ENCODE results near the gene LBX2. TPM values are rescaled to one million over a fixed set of nuclear protein-coding genes. Genes with fewer than 3 reads are reported as not detected.

The LBX2 gene
- total and polyA plus RNA-seq, 10 of the 15 experiments (the other 5 are each of a cell fraction or from before 2014, with no cell fraction given): 0.08 to 4.0 (median 0.27) TPM

- TF ChIP-seq IRF5 (IDR thresholded peaks at IDR 0.05; ENCODE audit: borderline replicate concordance) (no peak), PAX5 (IDR thresholded peaks at IDR 0.05; ENCODE audit: borderline replicate concordance, low read depth, low read length) (no peak)
These were observed 35.0 kb downstream of the LBX2 start (continued) for GRCh38 chr2:74464406-74464805.

- ChIA-PET RAD21 (ENCODE audit: unreplicated experiment) (no interaction called here), POLR2A (interaction anchor here (1.0 kb wide), 1 partner anchor 10 kb away, joined by 3 read pairs; the partner anchor contains the start of gene MRPL53), SMC1A (ENCODE audit: uncharacterized antibody, unreplicated experiment) (no interaction called here), CTCF (interaction anchor here (1.0 kb wide), 1 partner anchor 69 kb away, joined by 3 read pairs; no protein-coding TSS in a partner anchor)
- Histone ChIP-seq H3K4me2 (ENCODE audit: control insufficient read depth, insufficient read depth) (no peak overlapping the region), H2AFZ (ENCODE audit: control insufficient read depth, low read depth, low read length) (no peak overlapping the region), H3K9ac (ENCODE audit: control insufficient read depth, insufficient read depth, low read length) (no peak overlapping the region), H3K27me3 (replicated peaks in 1 of 2; ENCODE audit: control insufficient read depth in 2 of 2, insufficient read depth in 2 of 2, low read length in 1 of 2) (no peaks in the 10 kb centered on the region), H3K9me3 (replicated peaks; ENCODE audit: control insufficient read depth, insufficient read depth, low read length) (no peaks in the 10 kb centered on the region), H3K79me2 (ENCODE audit: control insufficient read depth, insufficient read depth, low read length) (peaks cover 29% of the 10 kb centered on the region), H3K36me3 (ENCODE audit: control insufficient read depth in 2 of 2, insufficient read depth in 2 of 2, low read length in 1 of 2) (peaks cover 2 to 4% of the 10 kb centered on the region in 2 experiments; a peak in 3 of 4 replicates), H3K27ac (ENCODE audit: control insufficient read depth, insufficient read depth) (no peak overlapping the region), H3K4me1 (ENCODE audit: control insufficient read depth, insufficient read depth, low read length) (peaks cover 7% of the 10 kb centered on the region), H3K4me3 (no peak overlapping the region), H4K20me1 (ENCODE audit: control insufficient read depth, insufficient read depth) (no peaks in the 10 kb centered on the region)
- BruUV-seq (replicated peaks): no TSS peak
- 16% methylated on average over 4 of the region's 4 CpGs for WGBS (ENCODE audit: insufficient coverage, insufficient replicate concordance, low lambda C conversion rate, missing lambda C conversion rate)
- FAIRE-seq: no peak
- in situ Hi-C loops (cut with MboI): no loop called here
- DNase-seq (ENCODE audit: low read depth, low spot score): no peak
- intact Hi-C loops (cut with micrococcal nuclease; ENCODE audit: unreplicated experiment): no loop called here
- ATAC-seq: no peak
- TF ChIP-seq ZNF384 (IDR thresholded peaks at IDR 0.05; ENCODE audit: borderline replicate concordance, low read depth, low read length): no peak
- no peak for TF ChIP-seq TCF3 (IDR thresholded peaks at IDR 0.05; ENCODE audit: borderline replicate concordance, insufficient read depth, low read depth, low read length)
- no peak for TF ChIP-seq ASH2L (IDR thresholded peaks at IDR 0.05; ENCODE audit: borderline replicate concordance, low read depth)
- no peak for TF ChIP-seq ATF3 (IDR thresholded peaks at IDR 0.05; ENCODE audit: borderline replicate concordance, extremely low read depth, low read depth, low read length)
- TF ChIP-seq NKRF (conservative IDR thresholded peaks at IDR 0.05): no peak
- no peak for TF ChIP-seq NFYA (IDR thresholded peaks at IDR 0.05; ENCODE audit: borderline replicate concordance, low read depth, low read length)
- TF ChIP-seq BACH1 (IDR thresholded peaks at IDR 0.05; ENCODE audit: borderline replicate concordance): no peak
- TF ChIP-seq BMI1 (IDR thresholded peaks at IDR 0.05; ENCODE audit: borderline replicate concordance): no peak
- no peak for TF ChIP-seq PAX8 (IDR thresholded peaks at IDR 0.05)
- TF ChIP-seq MTA2 (IDR thresholded peaks at IDR 0.05; ENCODE audit: low read depth): no peak
- TF ChIP-seq TCF7 (IDR thresholded peaks at IDR 0.05; ENCODE audit: borderline replicate concordance): no peak
- no peak for TF ChIP-seq KDM1A (IDR thresholded peaks at IDR 0.05; ENCODE audit: borderline replicate concordance)
- no peak for TF ChIP-seq MAX (IDR thresholded peaks at IDR 0.05; ENCODE audit: low read depth, low read length)
- no peak for TF ChIP-seq USF1 (IDR thresholded peaks at IDR 0.05; ENCODE audit: borderline replicate concordance, extremely low read length, insufficient read depth, low read depth, low read length)
- TF ChIP-seq CHD1 (IDR thresholded peaks at IDR 0.05; ENCODE audit: low read depth, low read length): no peak
These were observed 36.7 kb downstream of the LBX2 start for GRCh38 chr2:74462786-74463105.
